Effector memory CD8-positive, alpha-beta T cell (primary cell): Measurements from ENCODE around the gene PCNA.
A peak's percentile ranks its signal among the peaks of the same experiment; 100 is the strongest.
"Not testable (repeated sequence)": the region's sequence is repeated elsewhere in the genome, so short reads cannot be mapped to it uniquely, and the experiment has no call there.

Experiments
- ATAC-seq: fragments of 150-1000 bp; cut with Tn5 transposase; replicated peaks from 2 replicates; pipeline ENCODE4 v1.10.0; 2021; ENCODE audit warnings: mild to moderate bottlenecking, moderate library complexity
- DNase-seq, 3 experiments: peaks; one replicate each; pipeline ENCODE4 v3.0.0; 2021
- H3K27ac Mint-ChIP-seq, 2 donors: one replicate each; pipeline ENCODE4 v1.8.0; 2022; ENCODE audit warnings: mild to moderate bottlenecking in 2 of 2, mixed read lengths in 2 of 2, moderate library complexity in 2 of 2
- H3K27me3 Mint-ChIP-seq, 2 donors: one replicate each; pipeline ENCODE4 v1.8.0; 2022; ENCODE audit warnings: mixed read lengths in 2 of 2
- H3K36me3 Mint-ChIP-seq: one replicate; pipeline ENCODE4 v1.8.0; 2022; ENCODE audit warnings: mild to moderate bottlenecking, moderate library complexity, mixed read lengths; ENCODE audit not compliant: insufficient read depth
- H3K4me1 Mint-ChIP-seq, 2 donors: one replicate each; pipeline ENCODE4 v1.8.0; 2022; ENCODE audit warnings: low read depth in 2 of 2, mixed read lengths in 2 of 2
- H3K4me3 Mint-ChIP-seq, 2 donors: one replicate each; pipeline ENCODE4 v1.8.0; 2022; ENCODE audit warnings: mild to moderate bottlenecking in 2 of 2, mixed read lengths in 2 of 2, moderate library complexity in 2 of 2
- H3K9me3 Mint-ChIP-seq, 2 donors: one replicate each; pipeline ENCODE4 v1.8.0; 2022; ENCODE audit warnings: mixed read lengths in 2 of 2

The PCNA gene

DNA sequence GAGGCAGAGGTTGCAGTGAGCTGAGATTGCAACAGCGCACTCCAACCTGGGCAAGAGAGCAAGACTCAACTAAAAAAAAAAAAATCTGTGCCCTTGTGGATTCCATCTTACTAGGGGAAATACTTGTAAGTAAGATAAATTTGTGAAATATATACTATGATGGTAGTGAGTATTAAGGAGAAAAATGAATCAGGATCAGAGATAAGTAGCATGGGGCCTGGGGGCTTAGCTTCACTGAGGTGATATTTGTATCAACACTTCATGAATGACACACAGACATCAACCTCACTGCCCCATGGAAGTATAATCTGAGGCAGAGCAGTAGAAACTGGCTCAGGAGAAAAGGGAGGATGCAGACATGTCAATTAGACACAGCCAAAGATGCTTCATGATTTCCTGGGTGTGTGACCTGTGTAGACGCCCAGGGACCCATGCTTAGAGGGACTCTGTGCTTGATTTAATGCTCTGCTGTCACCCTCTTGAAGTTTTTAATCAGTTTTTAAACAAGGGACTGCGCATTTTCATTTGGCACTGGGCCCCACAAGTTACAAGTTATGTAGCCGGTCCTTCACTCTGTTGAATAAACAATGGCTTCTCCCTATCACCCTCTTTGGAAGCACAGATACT, 41.9 kb downstream of the PCNA start:
- Mint-ChIP-seq H3K36me3 (peaks cover 4% of the 10 kb centered on the region), H3K27me3 (no peaks in the 10 kb centered on the region), H3K27ac (peak overlapping the region; percentile 92 to 95), H3K4me1 (peaks cover 32 to 35% of the 10 kb centered on the region in 2 donors), H3K9me3 (no peaks in the 10 kb centered on the region), H3K4me3 (peak overlapping the region; percentile 59 to 73)
- DNase-seq, result no peak
- ATAC-seq, result peak; percentile 42

DNA sequence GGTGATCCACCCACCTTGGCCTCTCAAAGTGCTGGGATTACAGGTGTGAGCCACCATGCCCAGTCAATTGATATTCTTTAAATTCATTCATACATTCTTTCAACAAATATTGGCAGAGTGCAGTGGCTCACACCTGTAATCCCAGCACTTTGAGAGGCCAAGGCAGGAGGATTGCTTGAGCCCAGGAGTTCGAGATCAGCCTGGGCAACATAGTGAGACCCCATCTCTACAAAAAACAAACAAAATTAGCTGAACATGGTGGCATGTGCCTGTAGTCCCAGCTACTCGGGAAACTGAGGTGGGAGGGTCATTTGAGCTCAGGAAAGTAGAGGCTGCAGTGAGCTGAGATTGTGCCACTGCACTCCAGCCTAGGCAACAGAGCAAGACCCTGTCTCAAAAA, 42.8 kb downstream of the PCNA start:
- H3K9me3 Mint-ChIP-seq, H3K27me3 Mint-ChIP-seq, DNase-seq, H3K4me3 Mint-ChIP-seq, ATAC-seq, H3K36me3 Mint-ChIP-seq: not testable (repeated sequence)
- Mint-ChIP-seq H3K27ac (peak overlapping the region; percentile 92 to 95), H3K4me1 (peaks cover 32 to 35% of the 10 kb centered on the region in 2 donors)

DNA sequence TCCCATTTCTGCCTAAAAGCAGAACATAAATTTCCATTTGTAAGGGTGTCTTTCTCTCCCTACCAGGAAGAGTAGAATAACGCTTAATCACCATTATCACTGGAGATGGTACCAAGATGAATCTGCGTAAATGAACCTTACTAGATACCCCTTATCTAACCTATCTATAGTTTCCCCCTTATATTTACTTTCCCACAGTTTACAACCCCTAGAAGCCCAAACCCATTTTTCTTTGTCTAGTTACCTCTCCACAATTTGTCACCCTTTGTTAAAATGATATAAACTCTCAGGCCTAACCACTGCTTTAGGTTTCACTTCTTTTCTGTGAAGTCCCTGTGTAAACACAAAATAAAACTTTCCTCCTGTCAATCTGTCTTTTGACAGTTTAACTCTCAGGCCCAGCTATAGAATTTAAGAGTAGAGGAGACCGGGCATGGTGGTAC, 45.5 kb downstream of the PCNA start:
- peaks cover 20 to 27% of the 10 kb centered on the region in 2 donors for H3K4me1 Mint-ChIP-seq
- peak overlapping the region in 1 of 2 donors; percentile 5 for H3K27ac Mint-ChIP-seq
- H3K4me3 Mint-ChIP-seq, result no peak overlapping the region
- H3K27me3 Mint-ChIP-seq, result no peaks in the 10 kb centered on the region
- H3K9me3 Mint-ChIP-seq, result no peaks in the 10 kb centered on the region
- ATAC-seq, result no peak
- H3K36me3 Mint-ChIP-seq, result peaks cover 4% of the 10 kb centered on the region
- no peak for DNase-seq

DNA sequence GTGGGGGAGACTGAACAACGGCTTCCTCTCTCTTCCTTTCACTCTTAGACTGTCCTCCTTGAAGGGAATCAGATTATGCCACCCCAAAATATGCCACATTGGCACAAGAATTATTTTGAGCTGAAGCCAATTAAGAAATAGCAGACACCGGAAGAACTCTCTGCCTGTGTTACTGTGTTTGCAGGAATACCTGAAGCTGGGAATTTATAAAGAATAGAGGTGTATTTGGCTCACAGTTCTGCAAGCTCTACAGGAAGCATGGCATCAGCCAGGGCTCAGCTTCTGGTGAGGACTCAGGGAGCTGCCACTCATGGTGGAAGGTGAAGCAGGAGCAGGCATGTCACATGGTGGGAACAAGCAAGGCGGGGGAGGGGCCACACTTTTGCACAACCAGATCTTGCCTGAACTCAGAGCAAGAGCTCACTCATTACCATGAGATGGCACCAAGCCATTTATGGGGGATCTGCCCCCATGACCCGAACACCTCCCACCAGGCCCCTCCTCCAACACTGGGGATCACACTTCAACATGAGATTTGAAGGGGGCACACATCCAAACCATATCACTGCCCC, 46.0 kb downstream of the PCNA start:
- no peak for DNase-seq
- peak overlapping the region in 1 of 2 donors; percentile 5 for H3K27ac Mint-ChIP-seq
- ATAC-seq, result no peak

DNA sequence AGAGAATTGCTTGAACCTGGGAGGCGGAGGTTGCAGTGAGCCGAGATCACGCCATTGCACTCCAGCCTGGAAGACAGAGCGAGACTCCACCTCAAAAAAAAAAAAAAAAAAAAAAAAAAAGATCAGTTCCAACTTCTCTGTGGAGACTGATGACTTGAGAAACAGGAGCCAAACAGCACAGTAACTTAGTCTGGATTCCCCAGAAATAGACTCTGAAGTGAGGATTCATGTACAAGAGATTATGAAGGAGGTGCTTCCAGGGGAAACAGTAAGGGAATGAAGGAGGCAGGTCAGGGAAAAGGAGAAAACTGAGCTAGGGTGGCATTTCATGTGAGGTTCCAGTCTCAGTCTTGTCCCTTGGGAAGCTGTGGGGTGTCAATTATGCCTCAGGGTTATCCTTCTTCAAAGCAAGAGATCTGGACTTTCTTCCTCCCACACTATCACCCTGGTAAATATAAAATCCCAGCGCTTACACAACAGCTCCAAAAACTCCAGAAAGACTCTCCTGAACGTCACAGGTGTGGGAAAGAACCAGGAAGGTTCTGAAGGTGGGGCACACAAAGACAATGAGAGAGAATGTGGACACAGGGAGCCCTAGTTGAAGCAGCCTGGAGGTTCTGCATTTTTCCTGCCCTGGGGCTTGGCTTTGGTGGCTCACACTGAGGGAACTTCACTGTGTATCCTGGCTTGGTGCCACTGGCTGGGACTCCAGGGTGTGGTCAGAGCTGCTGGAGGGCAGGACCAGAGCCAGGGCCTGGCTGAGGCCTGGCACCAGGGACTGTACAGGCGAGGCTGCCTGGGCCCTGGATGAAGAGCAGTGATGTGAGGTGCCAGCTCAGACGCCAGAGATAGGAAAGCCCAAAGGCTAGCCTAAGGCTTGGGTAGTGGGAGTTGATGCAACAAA, 46.8 kb downstream of the PCNA start:
- DNase-seq (no peak), ATAC-seq (no peak)
- Mint-ChIP-seq H3K36me3 (no peaks in the 10 kb centered on the region), H3K27ac (peak overlapping the region; percentile 66 to 67), H3K4me1 (peaks cover 9 to 15% of the 10 kb centered on the region in 2 donors), H3K4me3 (no peak overlapping the region), H3K9me3 (no peaks in the 10 kb centered on the region), H3K27me3 (no peaks in the 10 kb centered on the region)

More for the DNA sequence above, 46.0 kb downstream of the PCNA start:
- Mint-ChIP-seq H3K36me3 (peaks cover under 1% of the 10 kb centered on the region), H3K4me3 (no peak overlapping the region), H3K4me1 (peaks cover 15 to 22% of the 10 kb centered on the region in 2 donors), H3K27me3 (no peaks in the 10 kb centered on the region), H3K9me3 (no peaks in the 10 kb centered on the region)

DNA sequence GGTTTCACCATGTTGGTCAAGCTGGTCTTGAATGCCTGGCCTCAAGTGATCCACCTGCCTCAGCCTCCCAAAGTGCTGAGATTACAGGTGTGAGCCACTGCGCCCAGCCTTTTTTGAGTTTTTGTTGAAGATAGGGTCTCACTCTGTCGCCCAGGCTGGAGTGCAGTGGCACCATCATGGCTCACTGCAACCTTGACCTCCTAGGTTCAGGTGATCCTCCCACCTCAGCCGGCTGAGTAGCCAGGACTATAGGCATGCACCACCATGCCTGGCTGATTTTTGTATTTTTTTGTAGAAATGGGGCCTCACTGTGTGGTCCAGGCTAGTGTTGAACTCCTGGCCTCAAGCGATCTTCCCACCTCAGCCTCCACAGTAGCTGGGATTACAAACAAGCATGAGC, 47.8 kb downstream of the PCNA start:
- ATAC-seq, H3K27me3 Mint-ChIP-seq, H3K9me3 Mint-ChIP-seq, DNase-seq, H3K4me1 Mint-ChIP-seq, H3K4me3 Mint-ChIP-seq, H3K36me3 Mint-ChIP-seq, H3K27ac Mint-ChIP-seq: not testable (repeated sequence)

DNA sequence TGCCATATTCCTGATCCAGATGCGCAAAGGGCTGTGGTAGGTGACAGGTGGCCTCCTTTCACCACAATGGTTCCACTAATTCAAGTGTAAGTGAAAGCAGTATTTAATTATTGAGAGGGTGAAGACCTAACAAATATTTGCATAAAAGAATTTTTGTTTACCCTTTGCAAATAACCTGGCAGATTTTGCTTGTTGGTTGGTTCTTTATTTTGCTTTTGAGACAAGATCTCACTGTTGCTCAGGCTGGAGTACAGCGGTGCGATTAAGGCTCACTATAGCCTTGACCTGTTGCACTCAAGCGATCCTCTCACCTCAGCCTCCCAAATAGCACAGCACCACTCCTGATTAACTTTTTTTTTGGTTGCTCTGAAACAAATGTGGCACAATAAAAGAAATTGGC, 49.2 kb downstream of the PCNA start:
- Mint-ChIP-seq H3K27ac (no peak overlapping the region), H3K36me3 (no peaks in the 10 kb centered on the region), H3K4me1 (peaks cover 0 to 6% of the 10 kb centered on the region in 2 donors), H3K4me3 (no peak overlapping the region), H3K27me3 (no peaks in the 10 kb centered on the region), H3K9me3 (no peaks in the 10 kb centered on the region)
- ATAC-seq (no peak), DNase-seq (no peak)

DNA sequence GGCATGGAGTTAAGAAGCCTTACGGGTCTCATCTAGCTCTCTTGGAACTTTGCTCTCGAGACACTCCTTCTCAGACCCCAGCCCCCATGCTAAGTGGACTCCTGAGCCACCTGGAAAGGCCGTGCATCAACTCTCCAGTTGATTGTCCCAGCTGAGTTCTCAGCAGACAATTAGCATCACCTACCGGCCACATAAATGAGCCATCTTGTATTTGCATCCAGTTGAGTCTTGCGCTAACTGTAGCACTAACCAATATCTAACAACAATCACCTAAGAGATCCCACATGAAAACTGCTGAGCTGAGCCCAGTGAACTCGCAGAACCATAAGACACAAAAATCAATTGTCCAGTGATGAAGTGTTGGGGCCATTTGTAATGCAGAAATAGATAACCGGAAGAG, 49.7 kb downstream of the PCNA start:
- H3K4me3 Mint-ChIP-seq, result no peak overlapping the region
- H3K36me3 Mint-ChIP-seq, result no peaks in the 10 kb centered on the region
- H3K27ac Mint-ChIP-seq, result no peak overlapping the region
- H3K4me1 Mint-ChIP-seq, result peaks cover 0 to 6% of the 10 kb centered on the region in 2 donors
- no peak for DNase-seq
- H3K9me3 Mint-ChIP-seq, result no peaks in the 10 kb centered on the region
- ATAC-seq, result no peak
- no peaks in the 10 kb centered on the region for H3K27me3 Mint-ChIP-seq

DNA sequence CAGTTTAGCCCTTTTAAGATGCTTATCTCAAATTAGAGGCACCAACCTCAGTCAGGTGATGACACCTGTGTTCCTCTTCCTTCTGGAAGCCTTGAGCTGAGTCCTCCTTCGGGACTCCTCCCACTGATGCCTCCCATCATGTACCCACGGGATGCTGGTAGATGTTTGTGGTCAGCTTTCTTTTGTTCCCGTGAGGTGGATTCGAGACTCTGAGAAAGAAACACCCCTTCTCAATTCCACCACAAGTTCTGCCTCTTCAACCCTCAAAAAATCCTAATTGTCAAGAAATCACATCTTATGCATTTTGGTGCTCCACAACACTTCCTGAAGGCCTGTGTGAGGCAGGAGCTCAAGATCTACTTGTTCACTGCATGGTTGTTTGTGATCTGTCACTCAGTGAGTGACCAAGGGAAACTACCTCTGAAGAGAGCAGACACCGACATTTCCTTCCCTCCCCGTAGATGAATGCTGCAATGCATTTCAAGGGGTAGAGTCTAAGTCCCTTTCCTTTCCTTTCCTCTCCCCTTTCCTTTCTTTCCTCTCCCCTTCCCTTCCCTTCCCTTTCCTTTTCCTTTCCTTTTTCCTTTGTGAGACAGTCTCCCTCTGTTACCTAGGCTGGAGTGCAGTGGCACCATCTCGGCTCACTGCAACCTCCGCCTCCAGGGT, 50.5 kb downstream of the PCNA start:
- H3K36me3 Mint-ChIP-seq, result no peaks in the 10 kb centered on the region
- H3K9me3 Mint-ChIP-seq, result no peaks in the 10 kb centered on the region
- no peaks in the 10 kb centered on the region for H3K27me3 Mint-ChIP-seq
- no peak for DNase-seq
- peaks cover 0 to 6% of the 10 kb centered on the region in 2 donors for H3K4me1 Mint-ChIP-seq
- no peak for ATAC-seq
- peak overlapping the region in 1 of 2 donors; percentile 67 for H3K27ac Mint-ChIP-seq
- H3K4me3 Mint-ChIP-seq, result no peak overlapping the region

DNA sequence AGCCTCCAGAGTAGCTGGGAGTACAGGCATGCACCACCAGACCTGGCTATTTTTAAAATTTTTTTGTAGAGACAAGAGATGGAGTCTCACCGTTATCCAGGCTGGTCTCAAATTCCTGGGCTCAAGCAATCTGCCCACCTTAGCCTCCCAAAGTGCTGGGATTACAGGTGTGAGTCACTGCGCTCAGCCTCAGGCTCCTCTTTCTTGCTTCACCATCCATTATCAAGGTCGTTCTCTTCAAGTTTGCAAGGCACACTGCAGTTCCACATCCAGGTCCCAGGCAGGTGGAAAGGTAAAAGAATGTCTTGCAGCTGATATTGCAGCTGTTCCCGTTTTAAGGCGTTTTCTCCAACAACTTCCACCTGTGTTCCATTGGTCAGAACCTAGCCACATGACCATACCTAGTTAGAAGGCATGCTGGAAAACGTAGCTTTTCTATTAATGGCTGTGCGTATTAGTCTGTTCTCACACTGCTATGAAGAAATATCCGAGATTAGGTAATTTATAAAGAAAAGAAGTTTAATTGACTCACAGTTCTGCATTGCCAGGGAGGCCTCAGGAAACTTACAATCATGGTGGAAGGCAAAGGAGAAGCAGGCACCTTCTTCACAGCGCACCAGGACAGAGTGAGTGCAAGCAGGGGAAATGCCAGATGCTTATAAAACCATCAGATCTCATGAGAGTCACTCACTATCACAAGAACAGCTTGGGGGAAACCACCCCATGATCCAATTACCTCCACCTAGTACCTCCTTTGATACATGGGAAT, 51.7 kb downstream of the PCNA start:
- H3K27ac Mint-ChIP-seq, result peak overlapping the region in 1 of 2 donors; percentile 31
- peaks cover 0 to 3% of the 10 kb centered on the region in 2 donors for H3K4me1 Mint-ChIP-seq
- H3K36me3 Mint-ChIP-seq, result no peaks in the 10 kb centered on the region
- ATAC-seq, result no peak
- H3K27me3 Mint-ChIP-seq, result no peaks in the 10 kb centered on the region
- DNase-seq, result no peak
- H3K9me3 Mint-ChIP-seq, result no peaks in the 10 kb centered on the region
- H3K4me3 Mint-ChIP-seq, result no peak overlapping the region

DNA sequence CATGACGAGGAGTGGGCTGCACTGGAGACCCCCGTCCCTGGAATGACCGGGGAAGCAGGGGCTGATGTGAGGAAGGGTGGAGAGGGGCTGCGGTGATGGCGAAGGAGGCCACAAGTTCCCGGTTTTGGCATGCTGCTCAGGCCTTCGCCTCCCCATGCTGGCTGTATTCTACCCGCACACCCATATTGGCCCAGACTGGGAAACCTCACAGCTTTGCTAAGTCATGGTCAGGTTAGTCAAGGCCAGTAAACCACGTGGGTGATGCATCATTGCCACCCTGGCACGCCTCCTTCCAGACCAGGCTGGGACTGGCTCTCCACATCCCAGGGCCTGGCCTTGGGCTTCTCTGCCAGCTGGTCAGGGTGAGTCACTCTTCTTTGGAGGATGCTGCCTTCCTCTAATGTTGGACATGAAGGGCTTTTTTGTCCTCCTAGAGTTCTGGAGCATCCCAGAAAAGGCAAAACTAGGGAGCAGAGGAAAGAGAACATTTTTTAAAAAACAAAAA, 53.8 kb downstream of the PCNA start:
- no peaks in the 10 kb centered on the region for H3K27me3 Mint-ChIP-seq
- DNase-seq (no peak), ATAC-seq (peak; percentile 35)
- no peak overlapping the region for H3K27ac Mint-ChIP-seq
- no peaks in the 10 kb centered on the region for H3K9me3 Mint-ChIP-seq
- H3K36me3 Mint-ChIP-seq, result no peaks in the 10 kb centered on the region
- peaks cover 0 to 3% of the 10 kb centered on the region in 2 donors for H3K4me1 Mint-ChIP-seq
- H3K4me3 Mint-ChIP-seq, result no peak overlapping the region

DNA sequence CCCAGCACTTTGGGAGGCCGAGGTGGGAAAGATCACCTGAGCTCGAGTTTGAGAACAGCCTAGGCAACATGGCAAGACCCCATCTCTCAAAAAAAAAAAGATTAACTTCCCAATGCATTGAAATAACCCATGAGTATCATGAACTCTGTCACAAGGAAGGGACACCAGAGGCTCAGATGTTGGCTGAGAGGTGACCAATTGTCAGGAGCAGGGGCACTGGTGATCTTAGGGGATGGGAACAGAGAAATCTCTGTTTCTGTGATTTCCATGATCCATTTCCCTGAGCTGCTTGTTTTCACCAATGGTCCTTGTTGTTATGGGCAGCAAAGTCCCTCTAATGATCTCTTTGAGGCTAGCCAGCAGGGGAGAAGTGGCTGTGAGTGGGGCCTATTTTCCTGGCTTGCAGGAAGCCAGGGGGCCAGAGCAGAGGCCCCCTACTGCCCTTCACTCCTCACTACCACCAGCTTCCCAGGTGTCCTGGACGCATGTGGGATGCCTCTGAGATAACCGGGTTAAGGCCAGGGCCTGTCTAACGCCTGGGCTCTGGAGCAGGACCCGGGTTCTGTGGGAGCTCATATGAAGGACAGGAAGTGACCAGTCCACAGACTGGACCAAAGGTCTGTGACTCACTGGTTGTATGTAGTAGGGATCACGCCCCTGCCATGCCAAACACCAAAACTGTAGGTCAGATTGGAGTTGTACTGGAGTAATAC, 54.4 kb downstream of the PCNA start:
- H3K27ac Mint-ChIP-seq, result peak overlapping the region in 1 of 2 donors; percentile 29
- no peak for ATAC-seq
- DNase-seq, result no peak

More for the DNA sequence above, 54.4 kb downstream of the PCNA start:
- Mint-ChIP-seq H3K4me1 (peaks cover 0 to 3% of the 10 kb centered on the region in 2 donors), H3K4me3 (no peak overlapping the region), H3K9me3 (no peaks in the 10 kb centered on the region), H3K36me3 (no peaks in the 10 kb centered on the region), H3K27me3 (no peaks in the 10 kb centered on the region)
